Measurements from ENCODE around the gene DNHD1. TPM values are rescaled to one million over a fixed set of nuclear protein-coding genes. Genes with fewer than 3 reads are reported as not detected.

DNHD1 gene
- total and polyA plus RNA-seq, 2 of the 8 experiments (the other 6 are each of a cell fraction or from before 2014, with no cell fraction given) = 5.0 to 6.8 TPM

GRCh38 chr11:6598555-6598954, 101.5 kb downstream of the DNHD1 start (continued):
- no peak for TF ChIP-seq ATF2 (IDR thresholded peaks at IDR 0.05; ENCODE audit: low read length)

All from H1 (cell line).